ENCODE data around the gene LRRC37B. TPM values are rescaled to one million over a fixed set of nuclear protein-coding genes. Genes with fewer than 3 reads are reported as not detected.
"Not testable (repeated sequence)": the region's sequence is repeated elsewhere in the genome, so short reads cannot be mapped to it uniquely, and the experiment has no call there.

Gene LRRC37B
- total RNA-seq, 1 donor from 2014 or later: 8.3 TPM

GRCh38 chr17:32086833-32087232 lies 79.7 kb downstream of the LRRC37B start:
- DNase-seq (ENCODE audit: low read depth, low spot score): not testable (repeated sequence)

DNA sequence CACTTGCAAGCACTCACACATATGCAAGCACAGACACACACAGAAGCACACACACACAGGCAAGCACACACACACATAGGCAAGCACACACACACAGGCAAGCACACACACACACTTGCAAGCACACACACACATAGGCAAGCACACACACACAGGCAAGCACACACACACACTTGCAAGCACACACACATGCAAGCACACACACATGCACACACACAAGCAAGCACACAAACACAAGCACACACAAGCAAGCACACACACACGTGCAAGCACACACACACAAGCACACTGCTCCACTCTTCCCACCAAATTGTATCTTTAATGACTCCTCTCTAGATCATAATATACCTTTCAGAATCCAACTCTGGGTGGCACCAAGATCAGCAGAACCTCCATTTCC lies 84.9 kb downstream of the LRRC37B start:
- not testable (repeated sequence) for DNase-seq (ENCODE audit: low read depth, low spot score)

- no peak for DNase-seq (ENCODE audit: low read depth, low spot score)
Observed at GRCh38 chr17:32099686-32100085, 92.5 kb downstream of the LRRC37B start.

DNA sequence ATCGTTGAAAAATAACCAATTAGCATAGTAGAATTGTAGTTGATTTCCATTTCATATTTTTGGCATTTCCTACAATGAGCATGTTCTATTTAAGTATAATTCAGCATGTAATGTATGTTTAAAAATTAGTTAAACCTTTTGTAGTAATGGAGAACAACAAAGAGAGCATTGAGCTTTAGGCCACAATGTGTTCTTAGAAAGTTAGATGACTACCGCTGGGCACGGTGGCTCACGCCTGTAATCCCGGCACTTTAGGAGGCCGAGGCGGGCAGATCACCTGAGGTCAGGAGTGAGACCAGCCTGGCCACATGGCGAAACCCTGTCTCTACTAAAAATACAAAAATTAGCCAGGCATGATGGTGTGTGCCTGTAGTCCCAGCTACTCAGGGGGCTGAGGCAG lies 93.1 kb downstream of the LRRC37B start:
- not testable (repeated sequence) for DNase-seq (ENCODE audit: low read depth, low spot score)

GRCh38 chr17:32100971-32101631 lies 93.9 kb downstream of the LRRC37B start:
- DNase-seq (ENCODE audit: low read depth, low spot score): no peak

DNA sequence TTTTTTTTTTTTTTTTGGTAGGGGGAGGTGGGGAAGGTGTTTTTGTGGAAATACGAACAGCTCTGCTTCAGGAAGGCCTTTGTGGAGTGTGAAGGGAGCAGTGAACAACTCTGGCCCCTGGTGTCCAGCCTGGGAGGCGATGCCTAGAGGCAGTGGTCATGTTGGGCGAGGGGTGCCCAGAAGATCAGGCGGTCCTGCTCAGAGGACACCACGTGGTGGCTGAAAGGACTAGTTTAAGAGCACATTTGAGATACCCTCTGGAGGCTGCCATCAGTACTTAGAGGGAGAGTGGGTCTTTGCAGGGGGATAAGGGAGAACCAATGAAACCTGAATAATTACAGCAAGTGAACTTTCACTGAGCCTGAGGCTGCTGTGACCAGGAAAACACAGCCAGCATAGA lies 95.0 kb downstream of the LRRC37B start:
- no peak for DNase-seq (ENCODE audit: low read depth, low spot score)

DNA sequence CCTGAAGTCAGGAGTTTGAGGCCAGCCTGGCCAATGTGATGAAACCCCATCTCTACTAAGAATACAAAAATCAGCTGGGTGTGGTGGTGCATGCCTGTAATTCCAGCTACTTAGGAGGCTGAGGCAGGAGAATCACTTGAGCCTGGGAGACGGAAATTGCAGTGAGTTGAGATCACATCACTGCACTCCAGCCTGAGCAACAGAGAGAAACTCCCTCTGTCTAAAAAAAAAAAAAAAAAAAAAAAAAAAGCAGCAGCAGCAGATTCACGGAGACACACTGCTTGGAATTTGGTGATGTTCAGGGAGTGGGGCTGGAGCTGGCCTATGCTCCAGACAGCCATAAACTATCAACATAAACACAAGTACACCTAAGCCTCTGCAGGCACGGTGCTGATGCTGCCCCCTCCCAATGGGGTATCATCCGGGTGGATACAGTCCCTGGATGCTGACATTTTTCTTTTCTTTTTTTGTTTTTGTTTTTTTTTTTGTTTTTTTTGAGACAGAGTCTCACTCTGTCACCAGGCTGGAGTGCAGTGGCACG lies 95.5 kb downstream of the LRRC37B start:
- no peak for DNase-seq (ENCODE audit: low read depth, low spot score)

Other genes starting within 250 kb of the LRRC37B start
- gene COPRS, start 148.1 kb upstream of the LRRC37B start, total RNA-seq: 62.1 and 71.4 TPM in 2 replicates
- 32.4 and 45.9 TPM in 2 replicates for gene UTP6, start 105.7 kb upstream of the LRRC37B start, total RNA-seq
- 24.3 and 25.2 TPM in 2 replicates for gene SUZ12, start 70.4 kb upstream of the LRRC37B start, total RNA-seq
- gene RHOT1, start 135.1 kb downstream of the LRRC37B start, total RNA-seq: 35.6 and 35.9 TPM in 2 replicates